SHP77 treated with DMSO at 0.1 percent for 48 hours (cell line): ENCODE measurements around the gene MAGI1.

Experiments
- DNase-seq: peaks from one replicate; lab custom pipeline; 2025; lab: John Stamatoyannopoulos, UW

MAGI1 gene

DNA sequence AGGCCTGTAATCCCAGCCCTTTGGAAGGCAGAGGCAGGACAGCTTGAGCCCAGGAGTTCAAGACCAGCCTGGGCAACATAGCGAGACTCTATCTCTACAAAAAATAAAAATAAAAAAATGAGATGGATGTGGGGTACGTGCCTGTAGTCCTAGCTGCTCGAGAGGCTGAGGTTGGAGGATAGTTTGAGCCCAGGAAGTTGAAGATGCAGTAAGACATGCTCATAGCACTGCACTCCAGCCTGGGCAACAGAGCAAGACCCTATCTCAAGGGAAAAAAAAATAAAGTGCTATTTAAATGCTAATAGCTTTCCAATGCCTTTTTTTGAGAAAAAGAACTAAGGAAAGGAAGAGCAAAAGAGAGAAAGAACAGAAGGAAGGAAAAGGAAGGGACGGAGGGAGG lies 94.5 kb downstream of the MAGI1 start:
- DNase-seq: no peak

DNA sequence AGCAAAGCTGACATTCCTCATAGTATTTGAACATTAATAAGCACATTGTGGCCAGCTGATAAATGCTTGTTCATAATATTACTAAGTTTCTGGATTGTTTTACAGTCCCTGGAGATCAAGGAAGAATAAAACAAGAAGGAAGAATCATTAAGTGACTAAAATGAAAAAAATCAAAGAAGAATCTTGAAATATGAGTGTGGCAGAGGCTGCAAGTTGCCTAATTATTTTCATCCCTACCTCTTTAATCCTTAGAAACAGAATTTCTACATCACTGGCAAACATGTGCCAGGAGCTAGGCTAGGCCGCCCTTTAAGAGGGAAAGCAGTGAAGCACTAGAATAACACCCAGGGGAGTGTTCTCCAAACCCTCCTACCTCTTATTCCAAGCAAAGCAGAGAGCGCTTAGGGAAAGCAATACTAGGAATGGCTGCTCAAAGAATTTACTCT lies 98.9 kb downstream of the MAGI1 start:
- DNase-seq: no peak

DNA sequence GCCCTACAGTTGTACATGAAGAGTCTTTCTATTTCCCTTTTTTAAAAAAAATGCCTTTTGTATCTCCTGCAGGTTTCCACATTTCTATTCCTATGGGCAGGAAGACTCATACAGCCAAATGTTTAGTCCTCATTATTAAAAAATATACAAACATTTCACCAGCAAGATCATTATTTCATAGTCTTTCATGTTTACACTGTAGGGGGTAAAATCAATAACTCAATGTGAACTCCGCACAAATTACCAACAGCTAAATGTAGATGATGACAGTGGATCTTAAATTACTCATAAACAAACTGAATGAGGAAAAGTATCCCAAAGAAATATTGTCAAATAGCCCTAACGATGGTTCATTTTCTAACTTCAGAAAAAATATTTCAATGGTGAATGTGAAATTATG lies 99.5 kb downstream of the MAGI1 start:
- DNase-seq: no peak

DNA sequence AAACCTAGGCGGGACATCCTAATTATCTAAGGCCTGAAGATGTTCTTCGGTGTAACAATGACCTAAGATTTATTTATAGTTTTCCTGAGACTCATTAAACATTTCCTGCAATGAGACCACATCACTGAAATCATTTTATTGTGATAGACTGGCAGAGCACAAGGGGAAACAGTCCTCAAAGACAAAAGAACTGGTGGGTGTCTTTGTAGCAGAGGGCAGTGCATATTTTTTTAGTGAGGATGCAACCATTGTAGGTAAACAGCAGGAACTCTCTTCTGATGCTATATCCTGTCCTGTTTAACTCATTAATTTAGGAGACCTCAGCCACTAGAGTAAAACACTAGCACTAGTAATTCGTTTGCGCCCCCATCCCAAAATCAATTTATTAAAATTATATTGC lies 100.0 kb downstream of the MAGI1 start:
- no peak for DNase-seq

DNA sequence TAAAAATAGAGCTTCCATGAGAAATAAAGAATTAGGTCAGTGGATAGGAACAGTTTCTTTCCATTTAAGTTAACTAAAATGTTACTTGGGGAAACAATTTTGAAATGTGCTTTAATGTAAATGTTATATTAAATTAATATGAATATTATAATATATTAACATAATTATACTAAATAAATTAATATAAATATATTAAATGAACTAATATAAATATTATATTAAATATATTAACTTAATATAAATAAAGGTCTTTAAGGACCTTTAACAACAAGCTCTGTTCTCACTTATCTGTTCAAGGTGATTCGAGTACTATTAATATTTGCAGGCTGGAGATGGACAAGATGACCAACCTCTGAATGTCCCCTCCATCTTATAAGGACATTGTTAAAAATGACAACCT lies 100.6 kb downstream of the MAGI1 start:
- DNase-seq: no peak

DNA sequence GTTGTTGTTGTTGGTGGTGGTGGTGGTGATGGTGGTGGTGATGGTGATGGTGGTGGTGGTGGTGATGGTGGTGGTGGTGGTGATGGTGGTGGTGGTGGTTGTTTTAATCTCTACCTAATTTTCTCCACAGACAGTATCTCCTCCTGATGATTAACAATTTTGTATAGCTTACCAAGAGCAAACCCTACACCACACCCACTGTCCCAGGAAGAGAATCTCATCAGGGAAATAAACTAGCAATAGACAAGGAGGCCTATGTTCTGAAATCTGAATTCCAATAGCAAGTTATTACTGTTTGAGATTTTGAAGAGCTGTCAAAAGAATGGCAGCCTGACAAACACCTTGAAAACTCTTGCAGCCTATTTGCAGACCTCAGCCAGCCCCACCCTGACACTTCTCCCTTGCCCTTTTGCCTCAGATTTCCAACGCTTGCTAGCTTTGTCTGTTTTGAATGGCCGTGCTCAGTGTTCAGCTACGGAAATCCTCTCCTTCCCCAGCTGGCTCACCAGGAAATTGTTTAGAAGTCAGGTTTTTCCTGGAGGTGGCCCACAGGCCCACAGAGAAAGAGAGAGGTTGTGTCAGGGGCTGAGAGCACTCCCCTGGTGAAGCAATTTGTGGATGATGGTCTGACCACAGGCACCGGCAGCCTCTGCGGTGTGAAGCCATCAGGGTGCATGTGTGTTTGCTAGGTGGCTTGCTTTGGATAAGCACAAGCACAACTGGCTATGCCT lies 101.6 kb downstream of the MAGI1 start:
- no peak for DNase-seq

DNA sequence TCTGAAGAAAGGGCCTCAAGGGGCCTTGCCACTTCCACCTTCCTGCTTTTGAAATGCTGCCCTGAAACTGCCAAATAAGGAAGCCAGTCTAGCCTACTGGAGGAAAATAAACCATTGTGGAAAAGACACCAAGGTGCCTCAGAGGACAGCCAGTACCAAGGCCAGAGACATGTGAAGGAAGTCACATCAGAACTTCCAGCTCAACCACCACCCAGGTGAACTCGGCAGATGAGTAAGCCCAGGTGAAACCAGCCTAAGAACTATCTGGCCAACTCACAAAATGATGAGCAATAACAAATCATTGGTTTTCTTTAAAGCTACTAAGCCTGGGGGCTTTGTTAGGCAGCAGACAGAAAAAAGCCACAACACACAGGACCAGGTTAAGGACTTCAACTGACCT lies 103.0 kb downstream of the MAGI1 start:
- no peak for DNase-seq

DNA sequence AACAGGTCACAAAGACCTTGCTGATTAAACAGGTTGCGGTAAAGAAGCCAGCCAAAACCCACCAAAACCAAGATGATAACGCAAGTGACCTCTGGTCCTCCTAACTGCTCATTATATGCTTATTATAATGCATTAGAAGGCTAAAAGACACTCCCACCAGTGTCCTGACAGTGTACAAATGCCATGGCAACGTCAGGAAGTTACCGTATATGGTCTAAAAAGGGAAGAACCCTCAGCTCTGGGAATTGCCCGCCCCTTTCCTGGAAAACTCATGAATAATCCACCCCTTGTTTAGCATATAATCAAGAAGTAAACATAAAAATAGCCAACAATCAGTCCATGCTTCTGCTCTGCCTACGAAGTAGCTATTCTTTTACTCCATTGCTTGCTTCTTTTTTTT lies 108.1 kb downstream of the MAGI1 start:
- DNase-seq: no peak

DNA sequence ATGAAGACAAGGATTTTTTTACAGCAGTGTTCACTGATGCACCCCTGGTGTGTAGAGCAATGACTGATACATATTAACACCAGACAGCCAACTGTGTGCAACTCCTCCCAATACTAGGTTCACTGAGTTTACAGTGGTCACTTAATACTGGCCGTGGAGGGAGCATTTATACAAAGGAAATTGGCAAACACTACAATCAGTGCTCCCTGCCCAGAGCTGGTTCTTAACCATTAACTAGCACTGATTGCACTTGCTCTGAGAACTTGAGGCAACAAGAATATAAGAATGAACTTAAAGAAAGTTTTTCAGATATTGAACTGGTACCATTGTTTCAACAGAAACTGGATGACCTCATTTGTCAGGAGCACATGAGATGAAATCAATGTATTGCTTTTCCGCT lies 110.6 kb downstream of the MAGI1 start:
- DNase-seq: no peak

DNA sequence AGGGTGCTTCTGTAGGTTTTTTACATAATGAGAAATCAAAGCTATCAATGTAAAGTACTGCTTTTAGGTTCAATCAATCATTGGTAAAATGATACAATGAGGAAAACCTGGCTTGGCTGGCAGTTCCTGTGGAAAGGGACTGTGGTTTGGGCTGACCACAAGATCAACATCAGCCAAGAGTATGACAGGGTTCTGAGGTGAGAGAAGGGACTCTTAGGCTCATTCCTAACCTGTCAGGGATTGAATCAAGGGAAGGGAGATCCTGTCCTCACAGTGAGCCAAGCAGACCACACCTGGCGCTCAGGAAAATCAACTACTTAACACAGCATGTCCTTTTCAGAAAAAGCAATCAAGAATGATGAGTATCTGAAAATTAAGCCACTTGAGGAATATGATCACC lies 111.1 kb downstream of the MAGI1 start:
- DNase-seq: no peak

DNA sequence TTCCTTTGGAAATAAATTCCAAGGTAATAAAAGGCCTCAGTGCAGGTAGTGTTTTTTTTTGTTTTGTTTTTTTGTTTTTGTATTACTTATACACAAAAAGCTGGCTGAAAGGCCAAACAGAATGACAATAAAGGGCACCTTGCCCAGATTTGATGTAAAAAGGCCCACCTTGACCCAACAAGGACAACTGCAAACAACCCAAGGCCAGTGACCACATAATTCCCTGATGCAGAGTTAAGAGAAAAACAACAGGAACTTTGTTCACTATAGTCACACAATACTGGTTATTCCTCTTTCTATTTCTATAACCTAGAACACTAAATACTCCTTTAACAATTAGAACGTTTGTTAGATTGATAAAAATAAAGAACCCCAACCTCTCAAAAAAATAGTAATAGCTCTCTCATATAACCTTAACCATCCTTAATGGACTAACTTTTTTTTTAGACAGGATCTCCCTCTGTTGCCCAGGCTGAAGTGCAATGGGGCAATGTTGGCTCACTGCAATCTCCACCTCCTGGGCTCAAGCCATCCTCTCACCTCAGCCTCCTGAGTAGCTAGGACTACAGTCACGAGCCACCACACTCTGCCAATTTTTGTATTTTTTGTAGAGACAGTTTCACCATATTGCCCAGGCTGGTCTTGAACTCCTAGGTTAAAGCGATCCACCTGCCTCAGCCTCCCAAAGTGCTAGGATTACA lies 113.3 kb downstream of the MAGI1 start:
- DNase-seq: no peak

DNA sequence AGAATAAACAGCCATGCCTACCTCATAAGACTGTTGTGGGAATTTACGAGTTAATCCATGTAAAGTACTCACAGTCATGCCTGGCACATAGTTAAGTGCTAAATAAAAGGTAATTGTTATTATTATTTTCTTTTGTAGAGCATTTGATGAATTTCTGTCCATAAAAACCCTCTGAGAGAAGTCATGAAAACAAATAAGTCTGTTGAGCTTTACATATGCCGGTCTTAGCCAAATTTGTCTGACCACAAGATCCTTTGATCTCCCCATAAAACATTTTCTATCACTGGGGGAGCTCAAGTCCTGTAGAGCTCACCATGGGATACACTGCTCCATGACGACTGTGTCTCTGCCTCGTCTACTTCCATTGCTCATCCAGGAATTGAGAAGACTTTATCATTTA lies 114.0 kb downstream of the MAGI1 start:
- DNase-seq: no peak

DNA sequence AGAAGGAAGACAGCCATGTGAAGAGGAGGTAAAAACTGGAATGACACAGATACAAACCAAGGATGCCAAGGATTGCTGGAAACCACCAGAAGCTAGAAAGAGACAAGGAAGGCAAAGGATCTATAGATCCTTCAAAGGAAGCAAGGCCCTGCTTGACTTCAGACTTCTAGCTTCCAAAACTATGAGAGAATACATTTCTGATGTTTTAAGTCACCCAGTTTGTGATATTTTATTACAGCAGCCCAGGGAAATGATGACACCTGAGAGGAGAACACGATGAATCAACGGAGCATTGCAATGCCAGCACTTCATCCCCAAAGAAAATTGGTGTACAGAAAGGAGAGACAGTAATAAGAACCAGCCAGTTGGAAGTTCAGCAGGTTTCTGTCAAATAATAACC lies 116.3 kb downstream of the MAGI1 start:
- DNase-seq: no peak

DNA sequence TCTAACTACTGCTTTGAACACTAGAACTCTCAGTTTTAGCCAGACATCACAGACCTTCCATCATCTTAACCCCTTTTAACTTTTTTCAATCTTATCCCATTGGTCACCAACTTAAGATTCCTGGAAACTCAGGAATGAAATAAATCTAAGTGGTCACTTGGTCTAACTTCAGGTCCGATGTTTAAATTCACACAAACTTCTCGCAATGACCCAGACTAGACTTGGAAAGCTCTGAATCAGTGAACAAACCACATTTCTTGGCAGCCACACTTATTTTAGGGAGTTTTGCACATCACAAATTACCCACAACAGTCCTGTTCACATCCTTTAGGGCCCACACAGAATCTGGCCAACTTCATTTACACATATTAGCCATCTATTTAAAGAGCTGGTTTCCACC lies 118.9 kb downstream of the MAGI1 start:
- DNase-seq: no peak

DNA sequence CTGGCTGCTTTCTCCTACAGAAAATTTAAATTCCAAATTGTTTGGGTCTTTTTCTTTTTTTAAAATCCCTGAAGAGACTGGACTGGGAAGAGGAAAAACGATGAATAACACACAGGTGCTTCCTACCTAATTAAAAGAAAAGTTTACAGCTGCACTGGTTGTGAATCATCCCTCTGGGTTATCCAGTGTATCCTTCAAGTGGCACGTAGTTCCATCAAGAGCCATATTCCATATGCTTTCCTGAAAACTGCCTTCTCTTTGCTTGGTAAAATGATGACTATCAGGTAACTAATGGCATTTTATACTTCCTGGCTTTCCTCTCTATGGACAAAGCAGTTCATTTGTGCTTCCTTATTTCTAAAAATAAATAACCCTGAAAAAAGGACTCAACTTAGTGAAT lies 123.2 kb downstream of the MAGI1 start:
- no peak for DNase-seq

DNA sequence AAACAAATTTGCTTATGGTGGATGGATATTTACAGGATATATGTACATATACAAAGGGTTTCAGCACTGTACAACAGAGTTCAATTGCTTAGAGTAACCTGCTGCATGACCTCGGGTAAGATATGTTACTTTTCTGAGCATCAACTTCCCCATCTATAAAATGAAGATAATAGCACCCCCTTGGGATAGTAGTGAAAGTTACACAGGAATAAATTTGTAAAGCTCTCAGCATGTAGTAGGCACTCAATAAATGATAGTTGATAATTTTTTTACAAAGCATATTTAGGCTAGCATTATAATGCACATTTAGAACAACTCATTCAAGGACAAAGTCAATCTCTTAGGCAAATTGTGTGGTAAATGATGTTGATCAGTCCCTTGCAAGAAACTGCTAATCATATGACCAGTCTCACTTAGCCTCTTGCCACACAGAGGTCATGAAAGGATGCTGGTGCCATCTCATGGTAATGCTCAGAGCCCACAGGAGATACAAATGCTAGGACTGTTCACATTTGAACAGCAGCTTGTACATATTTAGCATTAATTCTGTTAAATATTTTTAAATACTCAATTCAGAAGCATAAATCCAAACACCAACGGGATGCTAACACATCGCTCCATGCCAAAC lies 123.9 kb downstream of the MAGI1 start:
- no peak for DNase-seq

DNA sequence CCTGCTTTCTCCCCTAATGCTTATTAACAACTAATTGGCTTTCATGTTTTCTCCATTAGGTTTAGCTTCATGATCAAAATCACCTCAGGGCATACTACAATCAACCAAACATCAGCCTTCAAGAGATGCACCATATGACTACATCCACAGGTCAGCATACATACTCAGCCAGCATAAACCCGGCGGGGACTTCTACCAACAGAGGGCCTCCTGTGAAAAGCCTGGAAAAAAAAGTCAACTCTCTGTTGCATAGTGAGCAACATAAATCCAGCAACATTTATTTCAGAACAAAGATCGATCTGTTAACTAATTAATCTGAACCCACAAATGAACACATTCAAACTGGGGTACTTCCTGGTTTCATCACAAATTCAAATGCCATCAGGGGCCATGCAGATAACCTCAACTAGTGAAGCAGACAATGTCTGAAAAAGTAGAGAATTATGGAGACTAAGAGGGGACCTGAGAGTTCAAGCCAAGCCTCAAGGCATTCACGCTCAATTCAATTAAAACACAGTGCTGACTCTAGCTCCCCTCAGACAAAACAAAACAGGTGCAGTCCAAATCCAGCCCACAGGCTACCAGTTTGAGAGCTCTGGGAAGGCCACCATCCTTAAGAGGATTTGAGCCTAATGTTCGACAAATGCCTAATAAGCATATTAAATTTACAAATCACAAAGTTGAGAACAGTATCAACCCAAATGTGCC lies 124.5 kb downstream of the MAGI1 start:
- no peak for DNase-seq

DNA sequence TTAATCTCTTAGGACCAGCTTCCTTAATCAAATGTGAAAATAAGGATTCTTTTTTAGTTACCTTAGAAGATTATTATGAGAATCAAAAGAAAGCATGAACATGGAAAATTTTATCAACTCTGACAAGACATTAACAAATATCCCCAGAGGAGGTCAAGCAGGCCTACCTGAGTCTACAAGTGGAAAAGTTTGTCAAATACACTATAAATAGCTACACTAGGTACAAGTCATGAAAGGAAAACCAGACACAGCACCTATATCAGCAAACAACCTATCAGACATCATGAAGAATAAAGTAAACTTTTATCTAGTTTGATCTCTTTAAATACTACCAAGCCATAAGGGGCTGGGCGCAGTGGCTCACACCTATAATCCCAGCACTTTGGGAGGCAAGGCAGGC lies 126.1 kb downstream of the MAGI1 start:
- DNase-seq: no peak

DNA sequence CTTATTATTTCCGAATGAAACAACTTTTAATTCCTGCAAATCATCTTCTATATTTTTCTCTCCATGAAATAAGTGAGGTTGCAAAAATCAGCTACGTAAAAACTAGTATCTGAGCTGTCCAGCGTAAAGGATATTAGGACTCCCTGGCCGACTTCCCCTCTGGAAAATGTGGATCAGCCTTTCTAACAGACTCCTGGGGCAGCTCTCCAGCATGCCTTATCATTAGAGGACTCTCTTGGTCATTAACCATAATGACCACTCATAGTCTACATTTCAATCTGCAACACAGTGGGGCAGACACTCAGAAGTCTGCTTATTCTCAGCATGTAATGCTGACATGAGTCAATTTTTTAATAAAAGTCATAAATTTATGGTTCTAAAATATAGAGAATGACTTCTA lies 130.1 kb downstream of the MAGI1 start:
- no peak for DNase-seq

DNA sequence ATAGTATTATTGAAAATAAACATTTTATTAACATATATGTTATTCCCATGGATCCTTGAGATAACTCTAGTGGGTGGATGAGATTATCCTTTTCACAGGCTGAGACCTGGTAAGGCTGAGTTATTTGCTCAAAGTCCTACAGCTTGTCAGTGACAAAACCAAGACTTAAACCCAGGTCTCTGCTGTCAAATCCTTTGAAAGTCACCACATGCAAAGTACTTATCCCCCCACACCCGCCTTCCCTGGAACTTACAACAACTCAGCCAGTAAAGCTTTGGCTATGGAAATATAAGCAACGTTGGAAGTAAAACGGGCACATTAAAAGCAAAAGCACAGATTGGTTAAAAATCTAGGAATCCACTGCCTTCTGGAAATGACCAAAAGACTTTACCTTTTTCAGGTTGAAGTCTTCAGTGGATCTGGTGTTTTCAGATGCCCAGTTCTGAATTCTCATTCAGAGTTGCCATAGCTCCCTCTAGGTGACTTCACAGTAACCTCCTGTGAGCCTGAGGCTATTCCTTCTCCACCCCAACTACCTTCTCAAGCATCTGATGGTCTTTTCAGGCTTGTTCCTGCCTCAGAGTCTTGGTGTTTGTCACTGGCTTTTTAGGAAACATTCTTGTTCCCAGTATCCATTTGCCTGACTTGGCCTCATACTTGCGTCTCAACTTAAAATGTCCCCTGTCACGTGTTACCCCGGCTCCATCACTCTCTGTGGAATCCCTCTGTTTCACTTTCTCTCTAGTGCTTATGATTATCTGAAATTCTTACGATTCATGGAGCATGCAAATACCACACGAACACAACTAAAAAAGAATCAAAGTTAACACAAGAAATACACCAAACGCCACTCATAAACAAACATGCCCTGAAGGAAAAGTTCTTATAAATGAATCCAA lies 131.2 kb downstream of the MAGI1 start:
- no peak for DNase-seq

DNA sequence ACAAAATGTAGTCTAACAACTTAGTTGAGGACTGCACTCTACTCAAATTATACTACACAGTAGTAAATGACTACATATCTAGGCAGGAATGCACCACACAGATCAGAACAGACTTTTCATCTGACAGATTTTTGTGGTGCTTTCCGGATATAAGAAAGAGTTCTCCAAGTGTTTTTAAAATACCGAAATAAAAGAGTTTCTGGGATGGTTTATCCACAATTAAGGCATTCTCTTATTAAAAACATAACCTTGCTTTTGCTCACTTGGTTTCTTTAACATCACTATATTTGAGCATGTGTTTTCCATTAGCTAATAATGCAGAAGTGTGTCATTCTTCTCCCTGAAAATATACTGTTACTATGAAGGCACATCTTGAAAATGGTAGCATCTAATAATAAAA lies 132.9 kb downstream of the MAGI1 start:
- no peak for DNase-seq

DNA sequence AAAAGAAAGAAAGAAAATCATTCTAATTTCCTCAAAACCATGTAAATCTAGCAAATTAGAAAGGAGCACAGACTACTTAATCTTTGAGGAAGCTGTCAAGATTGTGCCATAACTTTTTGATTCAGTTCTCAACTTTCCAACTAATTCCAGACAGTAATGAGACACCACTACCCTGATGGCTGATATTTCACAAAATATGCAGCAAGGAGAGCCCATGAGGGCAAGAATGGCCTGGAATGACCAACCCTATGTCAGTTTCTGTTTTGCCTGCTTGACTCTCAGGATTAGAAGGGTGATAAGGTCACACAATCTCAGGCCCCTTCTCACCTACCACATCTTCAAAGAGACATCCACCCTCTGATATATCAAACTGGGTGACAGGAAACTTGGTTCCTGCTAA lies 134.7 kb downstream of the MAGI1 start:
- no peak for DNase-seq
